Measurements from ENCODE around the gene OCSTAMP.

The OCSTAMP gene, protein sequence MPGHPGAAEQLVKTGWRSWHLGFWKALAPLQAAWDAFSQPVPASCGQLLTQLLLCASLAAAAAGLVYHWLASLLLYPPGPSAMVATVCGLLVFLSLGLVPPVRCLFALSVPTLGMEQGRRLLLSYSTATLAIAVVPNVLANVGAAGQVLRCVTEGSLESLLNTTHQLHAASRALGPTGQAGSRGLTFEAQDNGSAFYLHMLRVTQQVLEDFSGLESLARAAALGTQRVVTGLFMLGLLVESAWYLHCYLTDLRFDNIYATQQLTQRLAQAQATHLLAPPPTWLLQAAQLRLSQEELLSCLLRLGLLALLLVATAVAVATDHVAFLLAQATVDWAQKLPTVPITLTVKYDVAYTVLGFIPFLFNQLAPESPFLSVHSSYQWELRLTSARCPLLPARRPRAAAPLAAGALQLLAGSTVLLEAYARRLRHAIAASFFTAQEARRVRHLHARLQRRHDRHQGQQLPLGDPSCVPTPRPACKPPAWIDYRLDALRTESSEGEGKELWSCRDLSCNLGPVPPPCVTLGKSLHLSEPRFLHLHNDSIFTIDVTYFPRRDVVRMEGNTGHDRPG

DNA sequence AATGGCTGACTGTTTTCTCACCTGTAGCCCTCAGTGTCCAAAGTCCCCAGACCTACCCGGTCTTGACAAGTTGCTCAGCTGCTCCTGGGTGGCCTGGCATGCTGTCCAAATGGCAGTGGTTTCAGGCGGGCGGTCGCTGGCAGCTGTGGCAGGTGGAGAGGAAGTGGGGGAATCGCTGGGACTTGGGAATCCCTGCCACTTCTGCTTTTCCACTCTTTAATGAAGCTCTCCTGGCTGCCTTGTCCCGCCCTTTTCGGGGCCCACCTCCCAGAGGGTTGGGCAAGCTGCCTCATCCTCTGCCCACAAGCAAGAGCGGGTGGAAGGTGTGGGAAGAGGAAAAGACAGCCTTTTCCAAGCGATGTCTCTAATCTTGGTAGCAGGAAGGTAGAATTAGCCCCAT lies at the start of gene OCSTAMP:
Gene OCSTAMP (minus strand): TSS at position 194 of the 400 bp plus-strand sequence. CDS start 94 bp downstream, at position 100.
- Histone ChIP-seq H3K27me3 (ENCODE audit: control insufficient read depth in 5 of 5, insufficient read depth in 4 of 5, low read length in 5 of 5) (peaks cover 0 to 21% (median 17%) of the 10 kb centered on the region in 5 donors), H3K4me3 (ENCODE audit: low read depth in 1 of 5, low read length in 5 of 5) (no peak within 1 kb of the TSS), H3K4me1 (ENCODE audit: control insufficient read depth in 5 of 5, insufficient read depth in 5 of 5, low read length in 5 of 5) (peaks cover 0 to 9% (median 0%) of the 10 kb centered on the region in 5 donors), H3K36me3 (ENCODE audit: control insufficient read depth in 5 of 5, insufficient read depth in 5 of 5, low read length in 5 of 5) (no peaks in the 10 kb centered on the region), H3K27ac (ENCODE audit: low read depth, low read length) (no peak within 1 kb of the TSS), H3K9me3 (ENCODE audit: control insufficient read depth in 5 of 5, low read length in 5 of 5) (no peaks in the 10 kb centered on the region), H3K9ac (ENCODE audit: low read length in 5 of 5) (no peak within 1 kb of the TSS)

DNA sequence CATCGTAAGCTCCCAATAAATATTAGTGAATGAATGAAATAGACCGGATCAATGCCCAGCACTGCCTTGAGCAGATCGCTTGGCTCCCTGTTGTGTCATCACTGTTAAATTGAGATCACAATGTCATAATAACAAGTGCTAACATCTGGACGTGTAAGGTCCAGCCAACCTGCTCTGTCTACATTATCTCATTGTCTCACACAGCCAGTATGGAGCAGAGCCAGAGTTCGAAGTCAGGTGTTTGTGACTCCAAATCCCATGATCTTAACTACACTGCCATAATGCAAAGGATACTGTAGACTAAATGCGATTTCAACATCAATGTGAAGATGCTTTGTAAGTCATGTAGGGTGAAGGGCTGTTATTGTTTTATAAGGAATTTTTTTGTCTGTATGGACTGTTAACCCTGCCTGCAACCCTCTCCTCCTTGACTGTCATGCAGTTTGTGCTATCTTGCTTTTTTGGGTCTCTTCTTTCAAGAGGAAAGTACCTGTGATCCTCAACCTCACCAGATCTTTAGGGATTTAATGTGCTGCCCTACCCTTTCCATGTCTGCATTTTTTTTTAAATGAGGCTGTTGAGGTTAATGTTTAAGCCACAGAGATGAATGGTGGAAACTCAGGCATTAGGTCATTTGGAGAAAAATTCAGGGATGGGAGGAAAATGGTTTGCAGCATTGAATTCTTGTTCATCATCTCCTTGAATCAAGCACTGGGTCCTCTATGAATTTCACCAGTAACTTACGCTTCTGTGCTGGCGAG lies 49.0 kb upstream of the OCSTAMP start:
- H3K4me1 ChIP-seq (ENCODE audit: control insufficient read depth in 5 of 5, insufficient read depth in 5 of 5, low read length in 5 of 5), result no peaks in the 10 kb centered on the region
- no peaks in the 10 kb centered on the region for H3K27me3 ChIP-seq (ENCODE audit: control insufficient read depth in 5 of 5, insufficient read depth in 4 of 5, low read length in 5 of 5)
- H3K9me3 ChIP-seq (ENCODE audit: control insufficient read depth in 5 of 5, low read length in 5 of 5), result no peaks in the 10 kb centered on the region
- no peak overlapping the region for H3K9ac ChIP-seq (ENCODE audit: low read length in 5 of 5)
- no peak overlapping the region for H3K27ac ChIP-seq (ENCODE audit: low read depth, low read length)
- no peak overlapping the region for H3K4me3 ChIP-seq (ENCODE audit: low read depth in 1 of 5, low read length in 5 of 5)
- no peaks in the 10 kb centered on the region for H3K36me3 ChIP-seq (ENCODE audit: control insufficient read depth in 5 of 5, insufficient read depth in 5 of 5, low read length in 5 of 5)

DNA sequence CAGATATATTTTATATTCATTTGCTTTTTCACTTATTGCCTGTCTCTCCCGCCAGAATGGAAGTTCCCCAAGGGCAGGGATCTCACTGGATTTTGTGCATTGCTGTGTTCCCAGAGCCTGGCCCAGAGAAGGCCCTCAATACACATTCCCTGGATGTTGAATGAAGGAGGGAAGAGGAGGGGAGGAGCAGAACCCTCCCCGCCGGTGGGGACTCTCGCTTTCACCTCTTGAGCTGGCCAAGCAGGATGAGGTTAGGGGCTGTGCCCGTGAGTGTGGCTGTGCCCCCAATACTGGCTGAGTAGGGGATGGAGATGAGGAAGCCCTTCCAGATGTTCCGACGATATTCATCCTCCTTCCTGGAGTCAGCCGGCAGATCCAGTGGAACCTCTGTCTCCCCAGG lies 45.5 kb upstream of the OCSTAMP start:
- H3K9me3 ChIP-seq (ENCODE audit: control insufficient read depth in 5 of 5, low read length in 5 of 5), result no peaks in the 10 kb centered on the region
- H3K9ac ChIP-seq (ENCODE audit: low read length in 5 of 5), result no peak overlapping the region
- no peaks in the 10 kb centered on the region for H3K27me3 ChIP-seq (ENCODE audit: control insufficient read depth in 5 of 5, insufficient read depth in 4 of 5, low read length in 5 of 5)
- no peak overlapping the region for H3K4me3 ChIP-seq (ENCODE audit: low read depth in 1 of 5, low read length in 5 of 5)
- no peaks in the 10 kb centered on the region for H3K4me1 ChIP-seq (ENCODE audit: control insufficient read depth in 5 of 5, insufficient read depth in 5 of 5, low read length in 5 of 5)
- H3K27ac ChIP-seq (ENCODE audit: low read depth, low read length), result no peak overlapping the region
- H3K36me3 ChIP-seq (ENCODE audit: control insufficient read depth in 5 of 5, insufficient read depth in 5 of 5, low read length in 5 of 5), result no peaks in the 10 kb centered on the region

DNA sequence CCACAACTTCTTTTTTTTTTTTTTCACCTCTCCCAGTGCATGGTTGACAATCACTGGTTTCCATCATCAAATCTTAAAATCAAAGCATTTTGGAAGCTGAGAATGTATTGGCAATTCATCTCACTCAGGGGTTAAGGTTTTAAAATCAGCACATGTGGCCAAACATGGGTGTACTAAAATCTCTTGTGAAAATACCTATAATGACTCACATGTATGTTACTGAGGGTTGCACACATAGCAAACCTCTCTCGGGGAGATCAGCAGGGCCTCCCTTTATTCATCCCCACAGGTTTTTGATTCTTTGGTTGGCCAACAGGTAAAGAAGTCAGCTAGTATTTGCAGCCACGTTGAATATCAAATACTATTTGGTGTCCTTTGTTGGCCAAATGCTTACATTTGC lies 44.3 kb upstream of the OCSTAMP start:
- no peaks in the 10 kb centered on the region for H3K36me3 ChIP-seq (ENCODE audit: control insufficient read depth in 5 of 5, insufficient read depth in 5 of 5, low read length in 5 of 5)
- H3K9ac ChIP-seq (ENCODE audit: low read length in 5 of 5), result no peak overlapping the region
- no peaks in the 10 kb centered on the region for H3K27me3 ChIP-seq (ENCODE audit: control insufficient read depth in 5 of 5, insufficient read depth in 4 of 5, low read length in 5 of 5)
- H3K27ac ChIP-seq (ENCODE audit: low read depth, low read length), result no peak overlapping the region
- no peaks in the 10 kb centered on the region for H3K9me3 ChIP-seq (ENCODE audit: control insufficient read depth in 5 of 5, low read length in 5 of 5)
- H3K4me3 ChIP-seq (ENCODE audit: low read depth in 1 of 5, low read length in 5 of 5), result no peak overlapping the region
- no peaks in the 10 kb centered on the region for H3K4me1 ChIP-seq (ENCODE audit: control insufficient read depth in 5 of 5, insufficient read depth in 5 of 5, low read length in 5 of 5)

DNA sequence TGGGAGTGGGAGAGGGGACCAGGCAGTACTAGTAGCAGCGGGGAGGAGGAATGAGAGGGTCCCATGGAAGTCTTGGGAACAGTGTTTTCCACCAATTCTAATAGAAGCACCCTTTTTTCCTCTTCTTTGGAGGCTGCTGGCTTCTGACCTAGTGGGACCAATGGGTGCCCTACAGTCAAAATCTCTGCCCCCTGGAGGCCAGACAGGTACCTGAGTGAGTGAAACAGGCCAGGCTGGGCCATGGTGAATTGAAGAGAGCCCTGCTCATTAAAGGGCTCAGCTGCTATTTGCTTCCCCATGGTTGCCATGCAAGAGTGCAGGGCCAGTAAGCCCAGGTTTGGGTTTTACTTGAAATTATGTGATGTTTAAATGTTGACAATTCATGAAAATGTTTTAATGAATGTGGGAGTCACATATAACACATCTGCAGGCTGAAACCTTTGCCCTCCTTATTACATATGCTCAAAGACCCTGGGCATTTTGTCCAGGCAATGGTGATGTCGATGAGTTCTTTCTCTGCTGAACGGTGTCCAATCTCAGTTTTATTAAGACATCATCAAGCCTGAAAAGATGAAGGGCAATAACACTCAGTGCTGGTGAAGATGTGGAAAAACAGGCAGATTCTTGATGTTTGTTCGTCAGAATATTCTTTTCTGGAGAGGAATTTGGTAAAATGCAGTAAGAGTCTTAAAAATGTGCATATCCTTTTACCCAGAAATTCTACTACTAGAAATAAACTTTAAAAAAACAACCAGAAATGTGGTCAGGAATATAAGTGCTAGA lies 42.3 kb upstream of the OCSTAMP start:
- H3K9me3 ChIP-seq (ENCODE audit: control insufficient read depth in 5 of 5, low read length in 5 of 5), result no peaks in the 10 kb centered on the region
- no peak overlapping the region for H3K27ac ChIP-seq (ENCODE audit: low read depth, low read length)
- H3K27me3 ChIP-seq (ENCODE audit: control insufficient read depth in 5 of 5, insufficient read depth in 4 of 5, low read length in 5 of 5), result no peaks in the 10 kb centered on the region
- no peak overlapping the region for H3K9ac ChIP-seq (ENCODE audit: low read length in 5 of 5)
- H3K4me1 ChIP-seq (ENCODE audit: control insufficient read depth in 5 of 5, insufficient read depth in 5 of 5, low read length in 5 of 5), result no peaks in the 10 kb centered on the region
- no peaks in the 10 kb centered on the region for H3K36me3 ChIP-seq (ENCODE audit: control insufficient read depth in 5 of 5, insufficient read depth in 5 of 5, low read length in 5 of 5)
- H3K4me3 ChIP-seq (ENCODE audit: low read depth in 1 of 5, low read length in 5 of 5), result no peak overlapping the region

DNA sequence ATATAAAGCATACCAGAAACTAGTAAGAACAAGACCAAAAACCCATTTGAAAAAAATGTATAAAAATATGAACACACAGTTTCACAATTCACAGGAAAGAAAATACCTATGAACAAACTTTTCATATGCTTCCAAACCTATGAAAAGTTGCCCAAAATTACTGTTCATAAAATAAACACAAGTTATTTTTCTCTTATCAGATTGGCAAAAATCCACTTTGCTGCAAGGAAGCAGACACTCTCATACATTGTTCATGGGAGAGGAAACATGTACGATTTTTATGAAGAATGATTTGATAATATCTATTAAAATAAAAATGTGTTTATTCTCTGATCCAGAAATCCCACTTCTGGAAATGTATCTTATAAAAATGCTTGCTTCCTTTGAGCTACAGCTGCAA lies 40.0 kb upstream of the OCSTAMP start:
- H3K27me3 ChIP-seq (ENCODE audit: control insufficient read depth in 5 of 5, insufficient read depth in 4 of 5, low read length in 5 of 5), result no peaks in the 10 kb centered on the region
- no peaks in the 10 kb centered on the region for H3K36me3 ChIP-seq (ENCODE audit: control insufficient read depth in 5 of 5, insufficient read depth in 5 of 5, low read length in 5 of 5)
- H3K9me3 ChIP-seq (ENCODE audit: control insufficient read depth in 5 of 5, low read length in 5 of 5), result no peaks in the 10 kb centered on the region

DNA sequence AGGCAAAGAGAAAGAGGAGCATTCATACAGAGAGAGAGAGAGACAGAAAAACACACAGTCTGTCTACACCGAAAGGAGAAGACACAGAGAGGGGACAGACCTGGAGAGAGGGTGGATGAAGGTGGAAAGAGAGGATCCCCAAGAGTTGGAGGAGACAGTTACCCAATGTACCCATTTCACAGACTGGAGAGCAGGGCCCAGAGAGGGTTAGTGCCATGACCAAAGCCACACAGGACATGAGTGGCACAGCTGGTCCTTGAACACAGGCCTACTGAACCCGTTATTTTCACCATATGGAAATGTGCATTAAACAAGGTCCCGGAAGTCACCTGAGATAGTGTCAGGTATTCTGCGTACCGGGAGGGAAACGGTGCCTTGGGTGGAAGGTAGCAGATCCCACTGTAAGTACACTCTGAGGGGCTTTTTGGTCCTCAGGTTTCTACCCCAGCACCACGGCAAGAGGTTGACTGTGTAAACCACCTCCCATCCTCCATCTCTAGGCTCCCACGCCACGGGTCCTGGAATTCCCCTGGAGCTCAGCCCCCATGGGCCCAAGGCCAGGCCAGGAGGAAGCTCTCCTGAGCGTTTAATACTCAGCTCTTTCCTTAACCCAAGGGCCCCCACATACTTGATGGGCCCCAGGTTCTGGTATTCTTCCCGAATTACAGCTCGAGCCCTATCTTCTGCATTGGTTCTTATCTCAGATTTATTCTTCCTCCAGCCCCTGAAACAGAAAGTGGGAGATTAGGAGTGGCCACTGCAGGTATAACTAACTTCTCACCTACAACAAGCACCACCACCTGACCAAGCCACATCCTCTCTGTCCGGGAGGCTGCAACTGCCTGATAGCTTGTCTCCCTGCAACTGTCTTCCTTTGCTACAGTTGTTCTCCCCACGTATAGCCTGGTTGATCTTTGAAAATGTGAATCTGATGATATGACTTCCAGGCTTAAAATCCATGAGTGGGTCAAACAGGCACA lies 38.4 kb upstream of the OCSTAMP start:
- H3K4me3 ChIP-seq (ENCODE audit: low read depth in 1 of 5, low read length in 5 of 5), result no peak overlapping the region
- H3K27ac ChIP-seq (ENCODE audit: low read depth, low read length), result no peak overlapping the region
- H3K9ac ChIP-seq (ENCODE audit: low read length in 5 of 5), result no peak overlapping the region
- H3K9me3 ChIP-seq (ENCODE audit: control insufficient read depth in 5 of 5, low read length in 5 of 5), result no peaks in the 10 kb centered on the region
- H3K4me1 ChIP-seq (ENCODE audit: control insufficient read depth in 5 of 5, insufficient read depth in 5 of 5, low read length in 5 of 5), result no peaks in the 10 kb centered on the region
- H3K27me3 ChIP-seq (ENCODE audit: control insufficient read depth in 5 of 5, insufficient read depth in 4 of 5, low read length in 5 of 5), result no peaks in the 10 kb centered on the region
- H3K36me3 ChIP-seq (ENCODE audit: control insufficient read depth in 5 of 5, insufficient read depth in 5 of 5, low read length in 5 of 5), result no peaks in the 10 kb centered on the region

More for the DNA sequence above, 40.0 kb upstream of the OCSTAMP start:
- Histone ChIP-seq H3K27ac (ENCODE audit: low read depth, low read length) (no peak overlapping the region), H3K4me1 (ENCODE audit: control insufficient read depth in 5 of 5, insufficient read depth in 5 of 5, low read length in 5 of 5) (no peaks in the 10 kb centered on the region), H3K4me3 (ENCODE audit: low read depth in 1 of 5, low read length in 5 of 5) (no peak overlapping the region), H3K9ac (ENCODE audit: low read length in 5 of 5) (no peak overlapping the region)

DNA sequence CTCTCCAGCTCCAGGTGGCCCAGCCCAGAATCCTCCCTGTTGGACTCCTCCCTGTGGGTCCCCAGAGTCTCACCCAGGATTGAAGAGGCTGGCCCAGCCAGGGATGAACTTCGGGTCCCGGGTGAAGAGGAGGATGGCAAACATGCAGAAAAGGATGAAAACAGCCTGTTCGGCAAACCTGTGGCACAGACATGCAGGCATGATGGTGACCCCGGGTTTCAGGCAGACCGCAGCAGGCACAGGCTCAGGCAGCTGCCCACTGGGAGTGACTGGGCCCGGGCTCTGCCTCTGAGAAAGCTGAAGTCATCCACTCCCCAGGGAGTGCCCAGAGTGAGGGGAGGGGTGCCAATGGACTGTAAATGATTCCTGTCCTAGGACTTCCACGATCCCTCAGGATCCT lies 37.5 kb upstream of the OCSTAMP start:
- Histone ChIP-seq H3K27ac (ENCODE audit: low read depth, low read length) (no peak overlapping the region), H3K9ac (ENCODE audit: low read length in 5 of 5) (no peak overlapping the region), H3K9me3 (ENCODE audit: control insufficient read depth in 5 of 5, low read length in 5 of 5) (no peaks in the 10 kb centered on the region), H3K36me3 (ENCODE audit: control insufficient read depth in 5 of 5, insufficient read depth in 5 of 5, low read length in 5 of 5) (no peaks in the 10 kb centered on the region), H3K4me3 (ENCODE audit: low read depth in 1 of 5, low read length in 5 of 5) (no peak overlapping the region), H3K27me3 (ENCODE audit: control insufficient read depth in 5 of 5, insufficient read depth in 4 of 5, low read length in 5 of 5) (no peaks in the 10 kb centered on the region), H3K4me1 (ENCODE audit: control insufficient read depth in 5 of 5, insufficient read depth in 5 of 5, low read length in 5 of 5) (no peaks in the 10 kb centered on the region)

DNA sequence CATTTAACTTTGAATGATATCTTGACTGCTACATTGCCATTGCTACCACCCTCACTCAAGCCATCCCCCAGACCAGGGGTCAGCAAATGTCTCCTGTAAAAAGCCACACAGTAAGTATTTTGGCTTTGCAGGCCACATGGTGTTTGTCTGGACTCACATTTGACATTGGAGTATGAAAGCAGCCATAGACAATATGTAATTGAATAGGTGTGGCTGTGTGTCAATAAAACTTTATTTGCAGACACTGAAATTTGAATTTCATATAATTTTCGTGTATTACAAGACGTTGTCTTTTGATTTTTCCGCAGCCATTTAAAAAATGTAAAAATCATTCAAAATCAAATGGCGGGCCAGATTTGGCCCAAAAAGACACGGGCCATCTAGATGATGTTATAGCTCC lies 36.3 kb upstream of the OCSTAMP start:
- Histone ChIP-seq H3K4me3 (ENCODE audit: low read depth in 1 of 5, low read length in 5 of 5) (no peak overlapping the region), H3K36me3 (ENCODE audit: control insufficient read depth in 5 of 5, insufficient read depth in 5 of 5, low read length in 5 of 5) (no peaks in the 10 kb centered on the region), H3K9ac (ENCODE audit: low read length in 5 of 5) (no peak overlapping the region), H3K27ac (ENCODE audit: low read depth, low read length) (no peak overlapping the region), H3K9me3 (ENCODE audit: control insufficient read depth in 5 of 5, low read length in 5 of 5) (no peaks in the 10 kb centered on the region), H3K27me3 (ENCODE audit: control insufficient read depth in 5 of 5, insufficient read depth in 4 of 5, low read length in 5 of 5) (no peaks in the 10 kb centered on the region), H3K4me1 (ENCODE audit: control insufficient read depth in 5 of 5, insufficient read depth in 5 of 5, low read length in 5 of 5) (no peaks in the 10 kb centered on the region)
